Measurements from ENCODE around the gene TCF7L1.

Gene TCF7L1

DNA sequence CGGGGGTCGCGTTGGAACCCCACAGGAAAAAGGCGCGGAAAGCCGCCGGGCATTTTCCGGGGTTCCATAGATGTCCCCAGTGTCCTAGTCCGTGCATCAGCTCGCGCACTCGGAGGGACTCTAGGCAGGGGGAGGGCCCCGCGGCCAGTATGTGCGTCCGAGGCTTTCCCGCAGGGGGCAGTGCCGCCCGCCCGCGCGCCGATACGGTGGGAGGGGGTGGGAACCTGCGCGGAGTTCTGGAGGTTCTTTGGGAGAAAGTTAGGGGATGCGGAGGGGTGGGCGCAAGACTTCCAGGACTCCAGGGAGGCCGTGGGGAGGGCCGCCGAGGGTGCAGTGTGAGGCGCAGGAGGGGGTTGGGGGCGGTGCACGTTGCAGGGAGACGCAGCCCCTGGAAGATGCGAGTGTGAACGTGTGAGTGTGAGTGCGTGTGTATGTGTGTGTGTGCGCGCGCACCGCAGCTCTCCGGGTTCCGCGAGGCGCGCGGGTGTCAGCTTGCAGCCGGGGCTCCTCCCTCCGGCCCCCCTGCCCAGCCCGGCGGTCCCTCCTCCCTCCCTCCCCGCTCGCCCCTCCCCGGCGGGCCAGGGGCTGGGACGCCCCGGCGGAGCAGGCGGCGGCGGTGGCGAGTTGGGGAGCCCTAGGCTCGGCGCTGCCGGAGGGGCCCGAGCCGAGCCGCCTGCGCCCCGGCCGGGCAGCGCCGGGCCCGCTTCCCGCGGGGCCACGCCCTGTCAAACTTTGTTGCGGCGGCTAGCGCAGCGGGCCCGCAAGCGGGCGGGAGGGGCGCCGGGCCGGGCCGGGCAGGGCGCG, at the start of gene TCF7L1:
TSS of gene TCF7L1 (plus strand) at position 559 of the 804 bp plus-strand sequence. CDS start 293 bp downstream, outside the sequence.
- TF ChIP-seq POLR2A (IDR thresholded peaks at IDR 0.05; ENCODE audit: low read length) (no peak), GATA1 (IDR thresholded peaks at IDR 0.05; ENCODE audit: low read depth, low read length) (no peak)
- DNase-seq: peak; percentile 38 to 45

DNA sequence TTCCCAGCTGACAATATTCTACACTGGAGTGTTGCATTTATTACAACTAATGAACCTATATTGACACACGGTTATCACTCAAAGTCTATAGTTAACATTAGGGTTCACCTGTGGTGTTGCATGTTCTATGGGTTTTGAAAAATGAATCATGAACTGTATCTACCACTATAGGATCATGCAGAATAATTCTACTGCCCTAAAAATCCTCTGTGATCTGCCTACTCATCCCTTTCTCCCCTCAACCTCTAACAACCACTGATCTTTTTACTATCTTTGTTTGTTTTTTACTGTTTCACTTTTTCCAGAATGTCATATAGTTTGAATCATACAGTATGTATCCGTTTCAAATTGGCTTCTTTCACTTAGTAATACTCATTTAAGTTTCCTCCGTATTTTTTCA, 47.6 kb upstream of the TCF7L1 start:
- TF ChIP-seq POLR2A (IDR thresholded peaks at IDR 0.05; ENCODE audit: low read length): no peak
- TF ChIP-seq GATA1 (IDR thresholded peaks at IDR 0.05; ENCODE audit: low read depth, low read length): no peak
- DNase-seq: no peak

DNA sequence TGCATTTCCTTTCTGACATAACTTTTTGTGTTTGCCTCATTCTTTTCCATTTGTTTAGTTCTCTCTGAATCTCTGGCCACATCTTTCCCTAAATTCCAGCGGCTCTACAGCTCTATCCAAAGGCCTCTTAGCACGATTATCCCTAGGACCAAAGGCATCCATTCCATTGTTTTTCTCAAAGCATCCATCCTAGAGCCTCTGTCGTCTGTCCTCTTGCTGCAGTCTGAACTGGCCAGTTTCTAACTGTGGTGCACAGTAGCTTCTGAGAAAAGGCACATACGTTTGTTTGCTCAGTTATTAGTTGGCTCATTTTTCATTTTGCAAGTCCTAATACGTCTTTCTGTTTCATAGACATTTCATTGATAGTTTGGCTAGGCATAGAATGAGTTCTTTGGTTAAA, 45.7 kb upstream of the TCF7L1 start:
- no peak for DNase-seq

GRCh38 chr2:85088921-85089320, 44.3 kb upstream of the TCF7L1 start:
- TF ChIP-seq GATA1 (IDR thresholded peaks at IDR 0.05; ENCODE audit: low read depth, low read length) (no peak), POLR2A (IDR thresholded peaks at IDR 0.05; ENCODE audit: low read length) (no peak)
- DNase-seq: no peak

More for the DNA sequence above, 45.7 kb upstream of the TCF7L1 start:
- TF ChIP-seq POLR2A (IDR thresholded peaks at IDR 0.05; ENCODE audit: low read length) (no peak), GATA1 (IDR thresholded peaks at IDR 0.05; ENCODE audit: low read depth, low read length) (no peak)

DNA sequence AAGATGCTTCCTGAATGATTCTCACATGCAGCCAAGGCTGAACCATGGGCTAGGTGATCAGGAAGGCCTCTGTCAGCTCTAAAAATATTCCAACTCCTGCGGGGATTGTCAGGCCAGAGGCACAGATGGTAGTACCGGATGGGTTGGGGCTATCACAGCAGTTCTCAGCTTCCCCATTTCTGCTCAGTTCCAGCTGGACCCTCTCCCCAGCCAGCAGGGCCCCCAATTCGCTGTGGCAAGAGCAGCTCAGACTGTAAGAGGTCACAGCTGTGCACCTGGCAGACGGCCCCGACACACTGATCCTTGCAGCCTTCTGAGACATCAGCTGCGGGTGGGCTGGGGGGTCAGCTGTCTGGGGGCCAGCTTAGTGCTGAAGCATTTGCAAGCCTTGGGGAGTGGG, 43.6 kb upstream of the TCF7L1 start:
- no peak for DNase-seq
- no peak for TF ChIP-seq GATA1 (IDR thresholded peaks at IDR 0.05; ENCODE audit: low read depth, low read length)
- TF ChIP-seq POLR2A (IDR thresholded peaks at IDR 0.05; ENCODE audit: low read length): no peak

DNA sequence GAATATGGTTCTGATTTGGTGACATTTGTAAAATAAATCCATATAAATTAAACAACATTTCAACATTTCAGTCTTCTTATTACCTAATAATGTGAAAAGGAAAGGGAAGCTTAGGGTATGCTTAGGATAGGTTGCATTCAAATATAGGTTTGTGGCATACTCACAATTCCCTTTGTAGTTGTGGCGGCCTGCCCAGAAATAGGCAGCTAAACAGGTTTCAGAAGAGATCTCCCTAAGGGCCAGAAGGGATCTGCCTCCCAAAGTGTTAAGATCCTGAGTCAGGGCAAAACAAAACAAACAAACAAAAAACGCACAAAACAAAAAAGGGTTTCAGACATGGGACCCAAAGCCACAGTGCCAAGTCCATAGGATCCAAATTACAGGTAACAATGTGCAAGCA, 41.4 kb upstream of the TCF7L1 start:
- no peak for DNase-seq
- no peak for TF ChIP-seq POLR2A (IDR thresholded peaks at IDR 0.05; ENCODE audit: low read length)
- no peak for TF ChIP-seq GATA1 (IDR thresholded peaks at IDR 0.05; ENCODE audit: low read depth, low read length)

- DNase-seq: no peak
- no peak for TF ChIP-seq GATA1 (IDR thresholded peaks at IDR 0.05; ENCODE audit: low read depth, low read length)
- TF ChIP-seq POLR2A (IDR thresholded peaks at IDR 0.05; ENCODE audit: low read length): no peak
Observed at GRCh38 chr2:85095094-85095493, 38.1 kb upstream of the TCF7L1 start.

- TF ChIP-seq POLR2A (IDR thresholded peaks at IDR 0.05; ENCODE audit: low read length) (no peak), GATA1 (IDR thresholded peaks at IDR 0.05; ENCODE audit: low read depth, low read length) (no peak)
- DNase-seq: no peak
Observed at GRCh38 chr2:85096616-85097015, 36.6 kb upstream of the TCF7L1 start.

- TF ChIP-seq GATA1 (IDR thresholded peaks at IDR 0.05; ENCODE audit: low read depth, low read length): no peak
- no peak for TF ChIP-seq POLR2A (IDR thresholded peaks at IDR 0.05; ENCODE audit: low read length)
Observed at GRCh38 chr2:85104228-85104627, 29.0 kb upstream of the TCF7L1 start.

GRCh38 chr2:85106489-85107180, 26.6 kb upstream of the TCF7L1 start:
- no peak for DNase-seq
- TF ChIP-seq GATA1 (IDR thresholded peaks at IDR 0.05; ENCODE audit: low read depth, low read length) (no peak), POLR2A (IDR thresholded peaks at IDR 0.05; ENCODE audit: low read length) (no peak)

More at GRCh38 chr2:85104228-85104627, 29.0 kb upstream of the TCF7L1 start:
- DNase-seq: no peak

GRCh38 chr2:85110991-85111560, 22.1 kb upstream of the TCF7L1 start:
- TF ChIP-seq GATA1 (IDR thresholded peaks at IDR 0.05; ENCODE audit: low read depth, low read length): no peak
- TF ChIP-seq POLR2A (IDR thresholded peaks at IDR 0.05; ENCODE audit: low read length): no peak
- DNase-seq: no peak

- TF ChIP-seq POLR2A (IDR thresholded peaks at IDR 0.05; ENCODE audit: low read length): no peak
- no peak for TF ChIP-seq GATA1 (IDR thresholded peaks at IDR 0.05; ENCODE audit: low read depth, low read length)
- no peak for DNase-seq
Observed at GRCh38 chr2:85111819-85112281, 21.3 kb upstream of the TCF7L1 start.

DNA sequence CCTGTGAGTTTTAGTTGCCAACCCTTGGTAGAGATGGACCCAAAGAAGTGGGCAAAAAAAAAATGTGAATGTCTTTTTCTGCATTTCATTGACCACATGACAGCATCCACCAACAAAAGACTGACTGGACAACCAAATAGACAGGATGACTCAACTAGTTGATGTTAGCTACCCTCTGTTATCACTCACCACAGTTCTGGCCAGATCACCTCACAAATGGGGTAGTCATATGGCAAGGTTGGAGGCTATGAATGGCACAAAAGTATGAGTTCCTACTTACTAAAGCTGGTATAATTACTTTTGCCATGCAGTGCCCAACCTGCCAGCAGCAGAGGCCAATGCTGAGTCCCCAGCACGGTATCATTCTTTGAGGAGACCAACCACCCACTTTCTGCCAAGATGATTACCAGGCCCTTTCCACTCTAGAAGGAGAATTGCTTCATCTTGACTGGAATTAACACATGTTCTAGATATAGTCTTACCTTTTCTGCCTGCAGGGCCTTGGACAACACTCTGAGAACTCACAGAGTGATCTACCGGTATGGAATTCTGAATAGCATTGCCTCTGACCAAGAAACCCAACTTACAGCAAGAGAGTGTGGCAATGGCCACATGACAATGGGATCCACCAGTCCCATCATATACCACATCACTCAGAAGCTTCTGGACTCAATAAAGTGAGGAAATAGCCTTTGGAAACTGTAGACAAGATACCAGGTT, 20.1 kb upstream of the TCF7L1 start:
- no peak for DNase-seq
- TF ChIP-seq POLR2A (IDR thresholded peaks at IDR 0.05; ENCODE audit: low read length) (no peak), GATA1 (IDR thresholded peaks at IDR 0.05; ENCODE audit: low read depth, low read length) (no peak)

Data from erythroblast (primary cell).